HepG2 (cell line): Measurements from ENCODE around the gene COG5. TPM values are rescaled to one million over a fixed set of nuclear protein-coding genes. Genes with fewer than 3 reads are reported as not detected.

Source experiments
- ATAC-seq: fragments of 200-7000 bp; cut with Tn5 transposase; 3 replicates; pipeline ENCODE4 v1.9.1; 2020; ENCODE audit warnings: mild to moderate bottlenecking, moderate library complexity
- BruUV-seq: library from RNA; stranded (reverse); fragments of 400-500 nt; replicated peaks from 2 replicates; lab custom pipeline; 2021; lab: Mats Ljungman, UMichigan
- CTCF ChIA-PET: fragments of 300-600 bp; formaldehyde crosslinking; extraction: SDS; loops from one replicate; lab custom pipeline; 2021; ENCODE audit warnings: low total read pairs, inconsistent platforms, low intra/inter-chr PET ratio; lab: Yijun Ruan, JAX
- POLR2A ChIA-PET: fragments of 350-600 bp; sonication (Branson Sonifier 250); formaldehyde crosslinking; loops from one replicate; lab custom pipeline; 2020; ENCODE audit warnings: antibody characterized with exemption, inconsistent platforms; lab: Yijun Ruan, JAX
- DNase-seq: peaks from one replicate; pipeline ENCODE4 v3.0.0-alpha.2; 2015; ENCODE audit warnings: low spot score
- FAIRE-seq: peaks from 3 replicates; lab custom pipeline; 2011; peaks lifted over from hg19 to GRCh38; lab: Jason Lieb, UNC
- H2AFZ ChIP-seq: one replicate; pipeline ENCODE4 v1.6.1; 2011; ENCODE audit warnings: low read length, inconsistent platforms
- H3K27ac ChIP-seq: fragments of 300-600 bp; 3 replicates; pipeline ENCODE4 v1.8.0; 2011; ENCODE audit warnings: mixed run types, mild to moderate bottlenecking, mixed read lengths, low read length, inconsistent platforms; ENCODE audit not compliant: insufficient read depth; ENCODE audit errors: extremely low read length
- H3K27me3 ChIP-seq, 2 experiments: fragments of 200-600 bp in 1 of 2; 2 replicates in 1 of 2; 3 replicates in 1 of 2; pipeline versions ENCODE4 v1.6.0 to v1.8.0; 2011; ENCODE audit warnings: low read length in 2 of 2, mild to moderate bottlenecking in 2 of 2, moderate library complexity in 2 of 2, inconsistent platforms in 1 of 2; ENCODE audit not compliant: insufficient read depth in 2 of 2, control insufficient read depth in 1 of 2
- H3K36me3 ChIP-seq, 2 experiments: fragments of 200-600 bp in 1 of 2; replicated peaks in 1 of 2; 2 replicates in 1 of 2; 3 replicates in 1 of 2; pipeline versions ENCODE4 v1.5.1 to v1.8.0; 2011; ENCODE audit warnings: low read length in 2 of 2, inconsistent platforms in 1 of 2; ENCODE audit not compliant: insufficient read depth in 2 of 2, control insufficient read depth in 1 of 2
- H3K4me1 ChIP-seq: 2 replicates; pipeline ENCODE4 v1.5.1; 2012; ENCODE audit warnings: low read length, inconsistent platforms; ENCODE audit not compliant: insufficient read depth
- H3K4me2 ChIP-seq: 2 replicates; pipeline ENCODE4 v1.6.0; 2011; ENCODE audit warnings: low read depth, low read length, inconsistent platforms
- H3K4me3 ChIP-seq, 3 experiments: fragments of 200-600 bp in 1 of 3; sonication (generic), shearing (Covaris generic) in 1 of 3; replicated peaks in 1 of 3; 2 replicates each; pipeline ENCODE4 v1.5.1; 2011 to 2016; ENCODE audit warnings: low read length in 3 of 3, inconsistent platforms in 2 of 3, low read depth in 2 of 3, mild to moderate bottlenecking in 2 of 3, control low read depth in 1 of 3, mixed read lengths in 1 of 3; ENCODE audit not compliant: insufficient read depth in 1 of 3
- H3K79me2 ChIP-seq: one replicate; pipeline ENCODE4 v1.6.1; 2011; ENCODE audit warnings: low read length, inconsistent platforms; ENCODE audit not compliant: insufficient read depth
- H3K9ac ChIP-seq: 2 replicates; pipeline ENCODE4 v1.6.0; 2011; ENCODE audit warnings: mild to moderate bottlenecking, low read depth, low read length, inconsistent platforms; ENCODE audit not compliant: insufficient read depth
- H3K9me3 ChIP-seq: 2 replicates; pipeline ENCODE4 v1.5.1; 2012; ENCODE audit warnings: mild to moderate bottlenecking, low read length
- H4K20me1 ChIP-seq: 2 replicates; pipeline ENCODE4 v1.6.0; 2011; ENCODE audit warnings: inconsistent platforms, mild to moderate bottlenecking, low read length, moderate library complexity; ENCODE audit not compliant: insufficient read depth
- CREBL2 ChIP-seq: sonication (generic); formaldehyde crosslinking; IDR thresholded peaks from 2 replicates; pipeline ENCODE4 v1.8.1; 2023; ENCODE audit warnings: missing genetic modification reagents, mild to moderate bottlenecking, borderline replicate concordance
- DMAP1 ChIP-seq: IDR thresholded peaks from 2 replicates; pipeline ENCODE4 v1.6.1; 2016
- HNRNPK ChIP-seq: fragments of 200-400 bp; formaldehyde crosslinking; IDR thresholded peaks from 2 replicates; pipeline ENCODE4 v1.6.1; 2018; ENCODE audit warnings: low read length, low read depth, moderate library complexity, mild to moderate bottlenecking; ENCODE audit not compliant: poor library complexity, severe bottlenecking
- HOXD1 ChIP-seq: sonication (generic); formaldehyde crosslinking; IDR thresholded peaks from 2 replicates; pipeline ENCODE4 v1.5.0; 2020; ENCODE audit warnings: missing genetic modification reagents
- SKI ChIP-seq: fragments of 450-650 bp; IDR thresholded peaks from one replicate; pipeline ENCODE4 v1.6.1; 2018; ENCODE audit warnings: mild to moderate bottlenecking; ENCODE audit not compliant: partially characterized antibody
- SOX5 ChIP-seq: IDR thresholded peaks from 2 replicates; pipeline ENCODE4 v1.6.1; 2016; ENCODE audit warnings: borderline replicate concordance
- STAT5B ChIP-seq: sonication (generic); formaldehyde crosslinking; IDR thresholded peaks from 2 replicates; pipeline ENCODE4 v1.4.0; 2020; ENCODE audit warnings: missing genetic modification reagents
- ZNF281 ChIP-seq: sonication (generic); formaldehyde crosslinking; IDR thresholded peaks from 2 replicates; pipeline ENCODE4 v1.4.0; 2020; ENCODE audit warnings: missing genetic modification reagents, borderline replicate concordance
- ZNF337 ChIP-seq: sonication (generic); formaldehyde crosslinking; IDR thresholded peaks from 2 replicates; pipeline ENCODE4 v1.5.1; 2020; ENCODE audit warnings: missing genetic modification reagents, low read depth, mild to moderate bottlenecking, borderline replicate concordance
- ZNF713 ChIP-seq: sonication (generic); formaldehyde crosslinking; IDR thresholded peaks from 2 replicates; pipeline ENCODE4 v1.4.0; 2020; ENCODE audit warnings: mild to moderate bottlenecking, missing genetic modification reagents
- ZSCAN31 ChIP-seq: sonication (generic); formaldehyde crosslinking; IDR thresholded peaks from 2 replicates; pipeline ENCODE4 v1.5.0; 2020; ENCODE audit warnings: low read depth, mild to moderate bottlenecking, missing genetic modification reagents
- WGBS: methylation state at CpG from one replicate; pipeline ENCODE4 v1.1.6; 2017; ENCODE audit warnings: low lambda C conversion rate; 5-methylcytosine and 5-hydroxymethylcytosine counted together
- in situ Hi-C: cut with HindIII; loops from 2 replicates; pipeline ENCODE4 v1.10.0; 2017; ENCODE audit warnings: low pct_unique_long_range_greater_than_20kb; ENCODE audit not compliant: extremely low pct_ligation_motif_present
- intact Hi-C: fragments of 100-400 bp; cut with micrococcal nuclease; formaldehyde crosslinking; loops from one replicate; pipeline ENCODE4 v1.10.0; 2022; ENCODE audit not compliant: unreplicated experiment
- polyA plus RNA-seq, 8 experiments: library from polyadenylated mRNA; depleted of rRNA in 3 of 8; stranded (reverse) in 7 of 8; unstranded in 1 of 8; fragments of >200 nt; fragmentation: Illumina TruSeq in 4 of 8; extraction: Trizol in 4 of 8; gene quantifications; 2 replicates each; pipeline versions ENCODE4 v1.2.1 to v1.2.3, GENCODE V29; 2011 to 2016; ENCODE audit warnings: low read depth in 4 of 8, missing spikeins in 1 of 8, mixed read lengths in 1 of 8; ENCODE audit not compliant: insufficient read depth in 1 of 8
- total RNA-seq, 5 experiments: library from RNA; depleted of rRNA; stranded (reverse); fragments of >200 nt; fragmentation: Illumina TruSeq; extraction: Trizol; gene quantifications; 2 replicates each; pipeline ENCODE4 v1.2.3, GENCODE V29; 2016; ENCODE audit warnings: low read depth in 1 of 5
- TF ChIP-seq, protein P1 (sequence below): IDR thresholded peaks from 2 replicates; pipeline ENCODE4 v1.6.1; 2012; ENCODE audit warnings: inconsistent platforms

COG5 gene
- total and polyA plus RNA-seq, 2 of the 13 experiments (the other 11 are each of a cell fraction or from before 2014, with no cell fraction given), result 20.4 to 31.3 TPM

DNA sequence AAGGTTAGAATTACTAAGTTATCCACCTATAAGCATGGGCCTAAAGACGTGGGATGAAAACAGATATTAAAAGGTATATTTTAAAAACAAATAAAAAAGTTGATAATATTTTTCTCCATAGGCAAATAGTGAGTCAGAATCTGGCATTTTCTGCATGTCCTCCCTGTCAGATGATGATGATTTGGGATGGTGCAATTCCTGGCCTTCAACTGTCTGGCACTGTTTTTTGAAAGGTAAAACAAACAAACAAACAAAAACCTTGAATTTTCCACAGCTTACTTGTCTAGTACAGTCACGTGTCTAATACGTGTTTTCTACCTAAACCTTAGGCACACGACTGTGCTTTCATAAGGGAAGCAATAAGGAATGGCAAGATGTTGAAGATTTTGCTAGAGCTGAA lies 377.5 kb downstream of the COG5 start:
- WGBS, result 96% methylated on average over 4 of the region's 4 CpGs
- no peak for TF ChIP-seq ZSCAN31
- TF ChIP-seq DMAP1 (CRISPR knock-in tag), result no peak
- TF ChIP-seq ZNF281, result no peak
- TF ChIP-seq ZNF337, result no peak
- no peak for TF ChIP-seq SOX5 (CRISPR knock-in tag)
- TF ChIP-seq SKI, result no peak
- no peak for TF ChIP-seq HOXD1 (CRISPR knock-in tag)
- TF ChIP-seq, protein P1, sequence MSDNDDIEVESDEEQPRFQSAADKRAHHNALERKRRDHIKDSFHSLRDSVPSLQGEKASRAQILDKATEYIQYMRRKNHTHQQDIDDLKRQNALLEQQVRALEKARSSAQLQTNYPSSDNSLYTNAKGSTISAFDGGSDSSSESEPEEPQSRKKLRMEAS, result no peak
- no peak for TF ChIP-seq ZNF713 (CRISPR knock-in tag)
- no peak for TF ChIP-seq HNRNPK
- no peak for TF ChIP-seq CREBL2 (CRISPR knock-in tag)
- TF ChIP-seq STAT5B (CRISPR knock-in tag), result no peak
- TF ChIP-seq, all 625 proteins: peak for 0
- in situ Hi-C loops (no loop called here), intact Hi-C loops (no loop called here)
- Histone ChIP-seq H3K36me3 (peaks cover 13 to 81% of the 10 kb centered on the region in 2 experiments), H3K4me3 (no peak overlapping the region), H3K79me2 (peaks cover 3% of the 10 kb centered on the region), H4K20me1 (no peaks in the 10 kb centered on the region; the same call in 1 of the 2 replicates), H3K4me2 (no peak overlapping the region), H3K9ac (no peak overlapping the region), H3K27ac (no peak overlapping the region), H3K27me3 (no peaks in the 10 kb centered on the region), H3K9me3 (no peaks in the 10 kb centered on the region), H3K4me1 (no peaks in the 10 kb centered on the region), H2AFZ (no peak overlapping the region)
- FAIRE-seq (no peak), DNase-seq (no peak), ATAC-seq (no peak)
- ChIA-PET POLR2A (no interaction called here), CTCF (no interaction called here)
- no TSS peak for BruUV-seq
